Testis (tissue), 3 donors: ENCODE measurements around the gene CLPTM1L. TPM values are rescaled to one million over a fixed set of nuclear protein-coding genes. Genes with fewer than 3 reads are reported as not detected.

Source experiments
- DNase-seq: peaks from one replicate; pipeline ENCODE4 v3.0.0-alpha.2; 2019
- H3K27ac ChIP-seq, 2 donors: fragments of 200-600 bp; sonication (generic); one replicate each; pipeline ENCODE4 v1.5.1; 2019
- H3K27me3 ChIP-seq: fragments of 200-600 bp; sonication (generic); one replicate; pipeline ENCODE4 v1.5.1; 2019
- H3K36me3 ChIP-seq: fragments of 200-600 bp; sonication (generic); one replicate; pipeline ENCODE4 v1.5.1; 2017; ENCODE audit warnings: low read depth; ENCODE audit errors: missing control alignments
- H3K4me1 ChIP-seq: fragments of 200-600 bp; sonication (generic); one replicate; pipeline ENCODE4 v1.5.1; 2019
- H3K4me3 ChIP-seq, 2 donors: fragments of 200-600 bp; sonication (generic); one replicate each; pipeline ENCODE4 v1.5.1; 2017 to 2019
- H3K9me3 ChIP-seq: fragments of 200-600 bp; sonication (generic); one replicate; pipeline ENCODE4 v1.5.1; 2017
- POLR2A ChIP-seq: fragments of 450-650 bp; IDR thresholded peaks from one replicate; pipeline ENCODE4 v1.6.1; 2017; ENCODE audit warnings: antibody characterized with exemption, mild to moderate bottlenecking, moderate library complexity
- WGBS, 2 donors: methylation state at CpG; one replicate each; pipeline ENCODE4 v1.1.5; 2018; 5-methylcytosine and 5-hydroxymethylcytosine counted together
- intact Hi-C: fragments of 100-400 bp; cut with DNase I; formaldehyde crosslinking; loops from one replicate; pipeline ENCODE4 v1.15.1; 2023; ENCODE audit warnings: low total_unique reads
- polyA plus RNA-seq: library from polyadenylated mRNA; stranded (reverse); fragments of 350-450 nt; fragmentation: Illumina TruSeq; extraction: RNeasy Lipid Tissue Mini Kit (QIAGEN cat#74804); gene quantifications from one replicate; pipeline ENCODE4 v1.2.3, GENCODE V29; 2014; ENCODE audit warnings: low read depth, low replicate concordance; ENCODE audit not compliant: insufficient read depth
- total RNA-seq, 2 donors: library from RNA; depleted of rRNA; stranded (reverse); fragments of >200 nt; gene quantifications; one replicate each; pipeline ENCODE4 v1.2.3, GENCODE V29; 2016
- TF ChIP-seq, protein P1 (sequence below), 3 experiments: fragments of 450-650 bp in 2 of 3; fragments of 200-600 bp in 1 of 3; sonication (generic) in 1 of 3; IDR thresholded peaks; one replicate each; pipeline ENCODE4 v1.5.1; 2016 to 2019; ENCODE audit warnings: antibody characterized with exemption in 3 of 3, mild to moderate bottlenecking in 2 of 3, moderate library complexity in 1 of 3

CLPTM1L gene
- total and polyA plus RNA-seq, 3 donors from 2014 or later, result 148 to 170 (median 150) TPM

DNA sequence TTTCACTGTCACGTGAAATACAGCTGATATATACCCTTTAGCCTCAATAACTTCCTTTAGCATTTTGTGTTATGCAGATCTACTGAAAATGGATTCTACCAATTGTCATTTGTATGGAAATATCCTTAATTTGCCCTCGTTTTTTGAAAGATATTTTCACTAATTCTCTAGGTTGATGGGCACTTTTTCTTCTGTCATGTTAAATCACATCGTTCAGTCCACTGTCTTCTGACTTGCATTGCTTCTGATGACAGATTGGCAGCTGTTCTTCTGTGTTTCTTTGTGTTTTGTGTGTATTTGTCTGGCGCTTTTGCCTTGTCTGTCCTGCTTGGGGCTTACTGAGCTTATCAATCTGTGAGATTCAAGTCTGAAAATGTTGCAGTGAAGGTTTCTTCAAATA lies 9.7 kb upstream of the CLPTM1L start:
- no peak for TF ChIP-seq POLR2A
- Histone ChIP-seq H3K27me3 (no peaks in the 10 kb centered on the region), H3K27ac (no peak overlapping the region), H3K4me1 (no peaks in the 10 kb centered on the region), H3K4me3 (no peak overlapping the region), H3K9me3 (no peaks in the 10 kb centered on the region), H3K36me3 (no peaks in the 10 kb centered on the region)
- intact Hi-C loops, result no loop called here
- DNase-seq, result no peak
- WGBS, 2 donors, result 64 to 65% methylated on average over 4 of the region's 4 CpGs

DNA sequence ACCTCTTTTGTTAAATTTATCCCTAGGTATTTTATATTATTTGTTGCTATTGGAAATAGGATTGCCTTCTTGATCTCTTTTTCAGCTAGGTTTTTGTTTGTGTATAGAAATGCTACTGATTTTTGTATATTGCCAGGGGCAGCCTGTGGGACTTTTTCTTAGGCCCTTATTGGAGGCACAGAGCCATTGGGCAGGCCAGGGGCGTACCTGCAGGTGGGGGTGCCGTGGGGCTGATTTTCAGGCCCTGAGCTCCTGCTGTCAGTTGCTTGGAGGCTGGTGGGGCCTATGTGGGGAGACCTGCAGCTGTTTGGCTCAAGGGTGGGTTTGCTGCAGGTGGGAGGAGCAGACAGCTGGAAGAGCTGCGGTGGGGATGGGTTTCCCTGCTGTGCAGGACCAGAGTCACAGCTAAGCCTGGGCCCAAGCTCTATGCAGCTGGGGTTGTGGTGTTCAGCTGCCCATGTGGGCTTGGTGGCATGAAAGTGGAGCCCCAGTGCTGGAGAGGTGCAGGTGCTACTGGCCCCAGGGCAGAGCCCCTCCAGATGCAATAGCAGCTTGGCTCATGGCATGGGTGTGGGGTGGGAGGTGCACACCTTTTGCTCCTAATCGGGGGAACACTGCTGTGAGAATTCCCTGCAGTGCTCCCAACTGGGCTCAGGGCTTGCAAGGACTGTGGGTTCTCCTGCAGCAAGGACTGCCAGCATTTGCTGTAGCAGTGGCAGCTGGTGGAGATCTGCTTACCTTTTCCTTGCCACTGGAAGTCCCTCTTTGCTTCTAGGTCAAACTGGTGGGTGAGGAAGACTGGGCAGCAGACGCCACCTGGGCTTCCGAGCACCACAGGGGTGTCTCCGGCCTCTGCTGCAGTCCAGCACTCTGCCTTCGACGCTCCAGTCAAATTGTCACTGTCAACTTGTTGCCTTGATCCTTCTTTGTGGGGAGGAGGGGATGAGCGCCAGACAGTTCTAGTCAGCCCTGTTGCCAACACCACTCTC lies 7.6 kb upstream of the CLPTM1L start:
- H3K36me3 ChIP-seq, result no peaks in the 10 kb centered on the region
- intact Hi-C loops, result no loop called here
- H3K27ac ChIP-seq, result no peak overlapping the region
- no peaks in the 10 kb centered on the region for H3K4me1 ChIP-seq
- H3K9me3 ChIP-seq, result no peaks in the 10 kb centered on the region
- DNase-seq, result no peak
- no peak for TF ChIP-seq POLR2A
- TF ChIP-seq, protein P1, sequence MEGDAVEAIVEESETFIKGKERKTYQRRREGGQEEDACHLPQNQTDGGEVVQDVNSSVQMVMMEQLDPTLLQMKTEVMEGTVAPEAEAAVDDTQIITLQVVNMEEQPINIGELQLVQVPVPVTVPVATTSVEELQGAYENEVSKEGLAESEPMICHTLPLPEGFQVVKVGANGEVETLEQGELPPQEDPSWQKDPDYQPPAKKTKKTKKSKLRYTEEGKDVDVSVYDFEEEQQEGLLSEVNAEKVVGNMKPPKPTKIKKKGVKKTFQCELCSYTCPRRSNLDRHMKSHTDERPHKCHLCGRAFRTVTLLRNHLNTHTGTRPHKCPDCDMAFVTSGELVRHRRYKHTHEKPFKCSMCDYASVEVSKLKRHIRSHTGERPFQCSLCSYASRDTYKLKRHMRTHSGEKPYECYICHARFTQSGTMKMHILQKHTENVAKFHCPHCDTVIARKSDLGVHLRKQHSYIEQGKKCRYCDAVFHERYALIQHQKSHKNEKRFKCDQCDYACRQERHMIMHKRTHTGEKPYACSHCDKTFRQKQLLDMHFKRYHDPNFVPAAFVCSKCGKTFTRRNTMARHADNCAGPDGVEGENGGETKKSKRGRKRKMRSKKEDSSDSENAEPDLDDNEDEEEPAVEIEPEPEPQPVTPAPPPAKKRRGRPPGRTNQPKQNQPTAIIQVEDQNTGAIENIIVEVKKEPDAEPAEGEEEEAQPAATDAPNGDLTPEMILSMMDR (IDR thresholded peaks at IDR 0.05), result no peak
- 77 to 86% methylated on average over 9 to 10 of the region's 10 CpGs for WGBS, 2 donors
- H3K4me3 ChIP-seq, result no peak overlapping the region
- no peaks in the 10 kb centered on the region for H3K27me3 ChIP-seq

DNA sequence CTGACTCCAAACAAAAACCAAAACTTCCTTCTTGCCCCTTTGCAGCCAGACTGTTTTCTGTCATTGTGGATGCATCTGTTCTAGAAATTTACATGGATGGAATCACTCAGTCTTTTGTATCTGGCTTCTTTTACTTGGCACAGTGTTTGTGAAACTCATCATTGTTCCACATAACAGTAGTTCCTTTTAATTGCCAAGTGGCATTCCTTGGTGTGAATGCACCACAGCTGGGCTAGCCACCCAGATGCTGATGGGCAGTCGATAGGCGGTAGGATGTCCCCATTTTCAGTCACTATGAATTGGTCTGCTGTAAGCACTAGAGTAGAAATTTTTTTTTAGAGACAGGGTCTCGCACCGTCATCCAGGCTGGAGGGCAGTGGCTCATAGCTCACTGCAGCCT lies 6.3 kb upstream of the CLPTM1L start:
- Histone ChIP-seq H3K9me3 (no peaks in the 10 kb centered on the region), H3K27me3 (no peaks in the 10 kb centered on the region), H3K4me1 (peaks cover 4% of the 10 kb centered on the region), H3K27ac (no peak overlapping the region), H3K36me3 (no peaks in the 10 kb centered on the region), H3K4me3 (no peak overlapping the region)
- no peak for DNase-seq
- intact Hi-C loops, result no loop called here
- 80 to 96% methylated on average over 4 of the region's 4 CpGs for WGBS, 2 donors
- TF ChIP-seq, protein P1 (IDR thresholded peaks at IDR 0.05), result no peak

DNA sequence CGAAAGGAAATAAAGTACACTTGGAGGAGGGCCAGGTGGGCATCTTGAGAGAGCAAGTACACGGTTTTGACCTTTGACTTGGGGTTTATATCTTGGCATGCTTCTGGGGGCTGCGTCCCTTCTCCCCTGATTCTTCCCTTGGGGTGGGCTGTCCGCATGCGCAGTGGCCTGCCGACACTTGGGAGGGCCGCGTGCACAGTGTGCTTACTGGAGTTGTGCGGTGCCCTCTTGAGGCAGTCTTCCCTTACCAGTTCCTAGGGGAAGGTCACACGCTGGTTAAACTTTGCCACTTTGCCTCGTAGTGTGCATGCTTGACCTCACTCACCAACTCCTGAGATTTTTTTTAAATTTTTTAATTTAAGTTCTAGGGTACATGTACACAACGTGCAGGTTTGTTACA lies 4.3 kb upstream of the CLPTM1L start:
- intact Hi-C loops, result no loop called here
- TF ChIP-seq, protein P1 (IDR thresholded peaks at IDR 0.05), result no peak
- no peak for TF ChIP-seq POLR2A
- Histone ChIP-seq H3K36me3 (no peaks in the 10 kb centered on the region), H3K27me3 (no peaks in the 10 kb centered on the region), H3K4me1 (peaks cover 13% of the 10 kb centered on the region), H3K27ac (no peak overlapping the region), H3K9me3 (no peaks in the 10 kb centered on the region), H3K4me3 (no peak overlapping the region)
- no peak for DNase-seq
- WGBS, 2 donors, result 54 to 55% methylated on average over 12 of the region's 12 CpGs

DNA sequence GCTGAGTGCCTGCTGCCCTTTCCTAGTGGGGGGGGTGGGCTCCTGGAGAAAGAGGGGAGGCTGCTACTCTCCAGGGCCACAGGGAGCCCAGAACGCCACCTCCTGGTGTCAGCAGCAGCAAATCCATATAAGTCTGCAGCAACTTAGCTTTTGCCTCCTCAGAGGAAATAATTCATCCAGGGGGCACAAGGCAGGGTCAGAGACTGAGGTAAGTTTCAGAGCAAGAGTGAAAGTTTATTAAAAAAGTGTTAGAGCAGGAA lies 4.0 kb upstream of the CLPTM1L start:
- Histone ChIP-seq H3K4me1 (peaks cover 16% of the 10 kb centered on the region), H3K4me3 (no peak overlapping the region), H3K9me3 (no peaks in the 10 kb centered on the region), H3K27me3 (no peaks in the 10 kb centered on the region), H3K27ac (no peak overlapping the region), H3K36me3 (no peaks in the 10 kb centered on the region)
- TF ChIP-seq, protein P1 (IDR thresholded peaks at IDR 0.05), result no peak
- no peak for TF ChIP-seq POLR2A
- DNase-seq, result no peak
- 88 to 89% methylated on average over 1 of the region's 1 CpG for WGBS, 2 donors
- intact Hi-C loops, result no loop called here
